HepG2 (cell line): ENCODE measurements around the gene DEPDC1B. TPM values are rescaled to one million over a fixed set of nuclear protein-coding genes. Genes with fewer than 3 reads are reported as not detected.
A peak's percentile ranks its signal among the peaks of the same experiment; 100 is the strongest.

Experiments
- ARID2 ChIP-seq: sonication (generic); formaldehyde crosslinking; IDR thresholded peaks from 2 replicates; pipeline ENCODE4 v1.8.1; 2022; ENCODE audit warnings: mild to moderate bottlenecking, missing genetic modification reagents, borderline replicate concordance
- ELF3 ChIP-seq: IDR thresholded peaks from 2 replicates; pipeline ENCODE4 v1.6.1; 2016; ENCODE audit warnings: missing genetic modification reagents, missing compliant biosample characterization
- GFI1 ChIP-seq: sonication (generic); formaldehyde crosslinking; IDR thresholded peaks from 2 replicates; pipeline ENCODE4 v1.5.0; 2020; ENCODE audit warnings: missing genetic modification reagents, mild to moderate bottlenecking, borderline replicate concordance
- HOXA7 ChIP-seq: sonication (generic); formaldehyde crosslinking; IDR thresholded peaks from 2 replicates; pipeline ENCODE4 v1.8.1; 2022; ENCODE audit warnings: mild to moderate bottlenecking, missing genetic modification reagents, moderate library complexity
- KLF9 ChIP-seq: IDR thresholded peaks from 2 replicates; pipeline ENCODE4 v1.6.1; 2016; ENCODE audit warnings: low read depth
- MAZ ChIP-seq, 2 experiments: sonication (generic) in 1 of 2; formaldehyde crosslinking in 1 of 2; IDR thresholded peaks; 2 replicates each; pipeline versions ENCODE4 v1.5.0 to v1.6.1; 2012 to 2020; ENCODE audit warnings: low read depth in 2 of 2, mild to moderate bottlenecking in 2 of 2, borderline replicate concordance in 1 of 2, improper control_type of control experiment in 1 of 2, low read length in 1 of 2, missing genetic modification reagents in 1 of 2, moderate library complexity in 1 of 2
- NCOA2 ChIP-seq: sonication (generic); formaldehyde crosslinking; IDR thresholded peaks from 2 replicates; pipeline ENCODE4 v1.8.0; 2022; ENCODE audit warnings: inconsistent platforms
- PTBP1 ChIP-seq: fragments of 200-400 bp; formaldehyde crosslinking; IDR thresholded peaks from 2 replicates; pipeline ENCODE4 v1.6.1; 2018; ENCODE audit warnings: low read length, low read depth; ENCODE audit not compliant: poor library complexity, severe bottlenecking
- RORA ChIP-seq: sonication (generic); formaldehyde crosslinking; IDR thresholded peaks from 2 replicates; pipeline ENCODE4 v1.5.0; 2020; ENCODE audit warnings: mild to moderate bottlenecking, missing genetic modification reagents, moderate library complexity
- RXRB ChIP-seq: IDR thresholded peaks from 2 replicates; pipeline ENCODE4 v1.6.1; 2016; ENCODE audit warnings: borderline replicate concordance, missing genetic modification reagents, missing compliant biosample characterization
- SKI ChIP-seq: fragments of 450-650 bp; IDR thresholded peaks from one replicate; pipeline ENCODE4 v1.6.1; 2018; ENCODE audit warnings: mild to moderate bottlenecking; ENCODE audit not compliant: partially characterized antibody
- TBL1XR1 ChIP-seq: fragments of 150-350 bp; IDR thresholded peaks from 2 replicates; pipeline ENCODE4 v1.6.1; 2014; ENCODE audit warnings: borderline replicate concordance, low read length; ENCODE audit not compliant: partially characterized antibody
- ZNF552 ChIP-seq: sonication (generic); formaldehyde crosslinking; IDR thresholded peaks from 2 replicates; pipeline ENCODE4 v1.9.0; 2022; ENCODE audit warnings: missing genetic modification reagents, mild to moderate bottlenecking, borderline replicate concordance
- ZNF556 ChIP-seq: sonication (generic); formaldehyde crosslinking; IDR thresholded peaks from 2 replicates; pipeline ENCODE4 v1.4.0; 2020; ENCODE audit warnings: mild to moderate bottlenecking, missing genetic modification reagents, borderline replicate concordance
- ZNF772 ChIP-seq: sonication (generic); formaldehyde crosslinking; IDR thresholded peaks from 2 replicates; pipeline ENCODE4 v1.5.0; 2020; ENCODE audit warnings: mild to moderate bottlenecking, missing genetic modification reagents
- ZSCAN21 ChIP-seq: sonication (generic); formaldehyde crosslinking; IDR thresholded peaks from 2 replicates; pipeline ENCODE4 v1.8.0; 2022; ENCODE audit warnings: mild to moderate bottlenecking, missing genetic modification reagents, moderate library complexity, borderline replicate concordance
- polyA plus RNA-seq, 8 experiments: library from polyadenylated mRNA; depleted of rRNA in 3 of 8; stranded (reverse) in 7 of 8; unstranded in 1 of 8; fragments of >200 nt; fragmentation: Illumina TruSeq in 4 of 8; extraction: Trizol in 4 of 8; gene quantifications; 2 replicates each; pipeline versions ENCODE4 v1.2.1 to v1.2.3, GENCODE V29; 2011 to 2016; ENCODE audit warnings: low read depth in 4 of 8, missing spikeins in 1 of 8, mixed read lengths in 1 of 8; ENCODE audit not compliant: insufficient read depth in 1 of 8
- total RNA-seq, 5 experiments: library from RNA; depleted of rRNA; stranded (reverse); fragments of >200 nt; fragmentation: Illumina TruSeq; extraction: Trizol; gene quantifications; 2 replicates each; pipeline ENCODE4 v1.2.3, GENCODE V29; 2016; ENCODE audit warnings: low read depth in 1 of 5
- TF ChIP-seq, protein P1 (sequence below): conservative IDR thresholded peaks from 2 replicates; pipeline ENCODE4 v1.6.1; 2018; ENCODE audit warnings: missing genetic modification reagents
- TF ChIP-seq, protein P2 (sequence below): sonication (generic); formaldehyde crosslinking; IDR thresholded peaks from 2 replicates; pipeline ENCODE4 v1.4.0; 2020; ENCODE audit warnings: missing genetic modification reagents
- TF ChIP-seq, protein P3 (sequence below): sonication (generic); formaldehyde crosslinking; IDR thresholded peaks from 2 replicates; pipeline ENCODE4 v1.8.1; 2023; ENCODE audit warnings: mild to moderate bottlenecking, missing genetic modification reagents, borderline replicate concordance
- TF ChIP-seq, protein P4 (sequence below): sonication (generic); formaldehyde crosslinking; IDR thresholded peaks from 2 replicates; pipeline ENCODE4 v1.5.0; 2020; ENCODE audit warnings: mild to moderate bottlenecking, missing genetic modification reagents, borderline replicate concordance

The DEPDC1B gene
- total and polyA plus RNA-seq, 2 of the 13 experiments (the other 11 are each of a cell fraction or from before 2014, with no cell fraction given) = 29.5 to 51.3 TPM

DNA sequence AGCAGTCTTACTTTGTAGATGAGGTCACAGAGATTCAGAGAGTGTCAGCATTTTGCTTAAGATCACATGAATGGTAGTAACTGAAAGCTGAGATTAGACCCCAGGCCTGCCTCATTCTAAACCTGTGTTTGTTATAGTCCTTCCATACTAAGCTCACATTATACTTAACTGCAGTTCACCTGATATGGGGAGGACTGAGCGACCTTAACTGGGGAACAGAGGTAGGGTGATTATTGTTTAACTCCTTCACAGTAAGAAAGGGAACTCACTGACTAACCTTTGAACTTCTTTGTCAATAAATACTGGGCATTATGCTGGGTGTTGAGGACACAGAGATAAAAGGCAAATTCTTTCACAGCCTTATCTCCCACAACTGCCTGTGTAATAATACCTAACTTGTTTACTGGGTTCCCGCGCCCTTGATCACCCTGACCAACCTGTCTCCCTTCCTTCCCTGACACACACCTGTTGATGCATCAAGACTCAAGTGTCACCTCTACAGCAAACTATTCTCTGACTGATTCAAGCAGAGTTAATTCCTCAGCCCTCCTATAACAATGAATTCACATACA, 27.2 kb downstream of the DEPDC1B start (continued):
- TF ChIP-seq KLF9 (CRISPR knock-in tag) (0 out of 2 replicates have a peak, but pooled peaks have one; percentile 58), TBL1XR1 (peak; percentile 63), PTBP1 (no peak), HOXA7 (CRISPR knock-in tag) (no peak), ZNF772 (CRISPR knock-in tag) (peak; percentile 72), ZSCAN21 (CRISPR knock-in tag) (peak; percentile 85), MAZ (IDR thresholded peaks at IDR 0.05; ENCODE audit: borderline replicate concordance, low read depth, low read length) (no peak), MAZ (CRISPR knock-in tag; IDR thresholded peaks at IDR 0.05; ENCODE audit: low read depth) (0 out of 2 replicates have a peak, but pooled peaks have one; percentile 32), RORA (CRISPR knock-in tag) (no peak), ZNF556 (CRISPR knock-in tag) (0 out of 2 replicates have a peak, but pooled peaks have one; percentile 77), ELF3 (CRISPR knock-in tag) (peak; percentile 90), RXRB (CRISPR knock-in tag) (peak; percentile 97), ARID2 (CRISPR knock-in tag) (peak; percentile 81; the same call in 1 of the 2 replicates), SKI (peak; percentile 75), ZNF552 (CRISPR knock-in tag) (no peak), GFI1 (CRISPR knock-in tag) (peak; percentile 68; the same call in 1 of the 2 replicates), NCOA2 (CRISPR knock-in tag) (peak; percentile 99)
- TF ChIP-seq, protein P1, sequence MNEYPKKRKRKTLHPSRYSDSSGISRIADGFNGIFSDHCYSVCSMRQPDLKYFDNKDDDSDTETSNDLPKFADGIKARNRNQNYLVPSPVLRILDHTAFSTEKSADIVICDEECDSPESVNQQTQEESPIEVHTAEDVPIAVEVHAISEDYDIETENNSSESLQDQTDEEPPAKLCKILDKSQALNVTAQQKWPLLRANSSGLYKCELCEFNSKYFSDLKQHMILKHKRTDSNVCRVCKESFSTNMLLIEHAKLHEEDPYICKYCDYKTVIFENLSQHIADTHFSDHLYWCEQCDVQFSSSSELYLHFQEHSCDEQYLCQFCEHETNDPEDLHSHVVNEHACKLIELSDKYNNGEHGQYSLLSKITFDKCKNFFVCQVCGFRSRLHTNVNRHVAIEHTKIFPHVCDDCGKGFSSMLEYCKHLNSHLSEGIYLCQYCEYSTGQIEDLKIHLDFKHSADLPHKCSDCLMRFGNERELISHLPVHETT (CRISPR knock-in tag) = peak; percentile 69
- TF ChIP-seq, protein P2, sequence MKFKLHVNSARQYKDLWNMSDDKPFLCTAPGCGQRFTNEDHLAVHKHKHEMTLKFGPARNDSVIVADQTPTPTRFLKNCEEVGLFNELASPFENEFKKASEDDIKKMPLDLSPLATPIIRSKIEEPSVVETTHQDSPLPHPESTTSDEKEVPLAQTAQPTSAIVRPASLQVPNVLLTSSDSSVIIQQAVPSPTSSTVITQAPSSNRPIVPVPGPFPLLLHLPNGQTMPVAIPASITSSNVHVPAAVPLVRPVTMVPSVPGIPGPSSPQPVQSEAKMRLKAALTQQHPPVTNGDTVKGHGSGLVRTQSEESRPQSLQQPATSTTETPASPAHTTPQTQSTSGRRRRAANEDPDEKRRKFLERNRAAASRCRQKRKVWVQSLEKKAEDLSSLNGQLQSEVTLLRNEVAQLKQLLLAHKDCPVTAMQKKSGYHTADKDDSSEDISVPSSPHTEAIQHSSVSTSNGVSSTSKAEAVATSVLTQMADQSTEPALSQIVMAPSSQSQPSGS = peak; percentile 92
- TF ChIP-seq, protein P3, sequence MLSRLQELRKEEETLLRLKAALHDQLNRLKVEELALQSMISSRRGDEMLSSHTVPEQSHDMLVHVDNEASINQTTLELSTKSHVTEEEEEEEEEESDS (CRISPR knock-in tag) = 0 out of 2 replicates have a peak, but pooled peaks have one; percentile 65
- TF ChIP-seq, protein P4, sequence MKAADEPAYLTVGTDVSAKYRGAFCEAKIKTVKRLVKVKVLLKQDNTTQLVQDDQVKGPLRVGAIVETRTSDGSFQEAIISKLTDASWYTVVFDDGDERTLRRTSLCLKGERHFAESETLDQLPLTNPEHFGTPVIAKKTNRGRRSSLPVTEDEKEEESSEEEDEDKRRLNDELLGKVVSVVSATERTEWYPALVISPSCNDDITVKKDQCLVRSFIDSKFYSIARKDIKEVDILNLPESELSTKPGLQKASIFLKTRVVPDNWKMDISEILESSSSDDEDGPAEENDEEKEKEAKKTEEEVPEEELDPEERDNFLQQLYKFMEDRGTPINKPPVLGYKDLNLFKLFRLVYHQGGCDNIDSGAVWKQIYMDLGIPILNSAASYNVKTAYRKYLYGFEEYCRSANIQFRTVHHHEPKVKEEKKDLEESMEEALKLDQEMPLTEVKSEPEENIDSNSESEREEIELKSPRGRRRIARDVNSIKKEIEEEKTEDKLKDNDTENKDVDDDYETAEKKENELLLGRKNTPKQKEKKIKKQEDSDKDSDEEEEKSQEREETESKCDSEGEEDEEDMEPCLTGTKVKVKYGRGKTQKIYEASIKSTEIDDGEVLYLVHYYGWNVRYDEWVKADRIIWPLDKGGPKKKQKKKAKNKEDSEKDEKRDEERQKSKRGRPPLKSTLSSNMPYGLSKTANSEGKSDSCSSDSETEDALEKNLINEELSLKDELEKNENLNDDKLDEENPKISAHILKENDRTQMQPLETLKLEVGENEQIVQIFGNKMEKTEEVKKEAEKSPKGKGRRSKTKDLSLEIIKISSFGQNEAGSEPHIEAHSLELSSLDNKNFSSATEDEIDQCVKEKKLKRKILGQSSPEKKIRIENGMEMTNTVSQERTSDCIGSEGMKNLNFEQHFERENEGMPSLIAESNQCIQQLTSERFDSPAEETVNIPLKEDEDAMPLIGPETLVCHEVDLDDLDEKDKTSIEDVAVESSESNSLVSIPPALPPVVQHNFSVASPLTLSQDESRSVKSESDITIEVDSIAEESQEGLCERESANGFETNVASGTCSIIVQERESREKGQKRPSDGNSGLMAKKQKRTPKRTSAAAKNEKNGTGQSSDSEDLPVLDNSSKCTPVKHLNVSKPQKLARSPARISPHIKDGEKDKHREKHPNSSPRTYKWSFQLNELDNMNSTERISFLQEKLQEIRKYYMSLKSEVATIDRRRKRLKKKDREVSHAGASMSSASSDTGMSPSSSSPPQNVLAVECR (CRISPR knock-in tag) = peak; percentile 62; the same call in 1 of the 2 replicates
